Endothelial cell of hepatic sinusoid (primary cell): Measurements from ENCODE around the gene PRKG1.

Experiments used
- in situ Hi-C: cut with HindIII; loops from 2 replicates; pipeline ENCODE4 v1.10.0; 2017; ENCODE audit warnings: low sequenced_read_pairs

The PRKG1 gene

DNA sequence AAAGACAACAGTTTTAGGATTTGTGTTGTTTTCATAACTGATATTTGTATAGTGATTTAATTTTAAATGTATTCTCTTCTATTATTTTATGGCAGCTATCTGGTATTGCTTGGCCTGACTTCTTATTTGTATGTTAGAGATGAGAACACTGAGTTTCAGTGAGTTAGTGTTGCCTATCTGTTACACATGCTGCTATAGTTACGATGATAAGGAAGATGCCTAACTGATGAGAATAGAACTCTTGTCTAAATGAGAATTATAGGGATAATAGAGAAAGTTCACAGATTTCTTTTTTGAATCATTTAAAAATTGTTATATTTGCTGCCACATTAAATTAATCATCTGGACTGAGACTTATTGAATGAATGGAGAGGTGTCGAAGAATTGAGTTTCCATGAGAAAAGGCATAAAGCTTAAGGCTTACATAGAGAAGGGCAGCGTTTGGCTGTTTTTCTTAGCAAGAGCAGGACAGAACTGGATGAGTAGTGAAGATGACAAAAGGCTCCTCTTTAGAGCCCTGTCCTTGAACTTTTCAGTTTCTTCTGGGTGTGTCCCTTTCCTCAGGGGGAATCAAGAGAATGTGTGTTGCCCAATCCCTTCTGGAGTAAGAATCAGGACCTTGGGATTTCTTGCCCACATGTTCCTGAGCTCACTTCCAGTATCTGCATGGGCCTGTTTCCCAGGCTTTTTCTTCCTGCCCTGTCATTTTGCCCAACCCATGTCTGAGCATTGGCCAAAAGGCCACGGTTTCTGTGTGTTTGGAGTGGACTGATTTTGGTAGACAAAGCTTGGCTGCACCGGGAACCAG is 820.7 kb downstream of the PRKG1 start:
- in situ Hi-C loops, result no loop called here

DNA sequence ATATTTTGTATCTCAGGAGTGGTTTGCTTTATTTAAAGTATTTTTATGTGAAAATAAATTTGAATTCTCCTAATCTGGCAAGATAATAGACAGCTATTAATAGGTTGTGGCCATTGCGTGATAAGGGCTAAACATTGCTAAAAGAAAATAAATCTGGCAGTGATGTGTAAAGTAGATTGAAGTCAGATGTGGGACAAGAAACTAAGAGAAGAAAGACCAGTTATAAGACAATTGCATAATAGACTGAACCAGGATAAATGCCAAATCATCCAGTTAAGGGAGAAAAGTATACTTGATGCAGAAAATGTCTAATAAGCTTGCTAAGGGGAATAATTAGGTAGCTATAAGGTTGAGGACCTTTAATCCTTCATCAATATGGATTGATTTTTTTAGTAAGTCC is 822.6 kb downstream of the PRKG1 start:
- in situ Hi-C loops, result no loop called here

DNA sequence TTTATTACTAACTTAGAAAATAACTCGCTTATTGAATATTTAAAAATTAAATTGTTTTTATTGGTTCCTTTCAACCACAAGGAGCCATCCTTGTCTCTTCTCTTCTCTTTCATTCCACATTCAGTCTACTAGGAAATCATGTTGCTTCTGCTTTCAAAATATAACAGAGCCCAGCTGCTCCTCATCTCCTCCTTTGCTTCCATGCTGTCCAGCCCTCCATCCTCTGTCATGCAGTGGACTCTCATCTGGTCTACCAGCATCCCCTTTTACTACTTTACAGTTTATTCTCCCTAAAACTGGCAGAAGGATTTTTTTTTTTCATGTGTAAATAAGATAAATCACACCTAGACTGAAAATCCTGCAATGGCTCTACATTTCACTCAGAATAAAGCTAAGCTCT is 823.3 kb downstream of the PRKG1 start:
- in situ Hi-C loops, result no loop called here

DNA sequence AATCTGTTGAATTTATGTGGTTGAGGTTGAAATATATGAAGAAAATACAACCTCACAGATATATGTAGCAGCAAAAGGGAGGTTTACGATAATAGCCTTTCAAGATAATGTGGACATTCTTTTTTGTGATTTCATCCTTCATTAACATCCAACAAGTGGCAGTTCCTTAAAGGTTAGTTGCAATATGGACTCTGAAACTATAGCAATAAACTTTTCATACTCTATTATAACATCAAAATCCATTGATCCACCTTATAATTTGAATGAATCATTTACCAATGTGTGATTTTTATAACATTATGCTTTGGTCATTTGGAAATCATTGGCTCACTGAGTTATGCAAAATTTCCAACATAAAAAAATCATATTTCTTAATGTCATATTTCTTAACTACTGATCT is 825.9 kb downstream of the PRKG1 start:
- in situ Hi-C loops, result no loop called here

DNA sequence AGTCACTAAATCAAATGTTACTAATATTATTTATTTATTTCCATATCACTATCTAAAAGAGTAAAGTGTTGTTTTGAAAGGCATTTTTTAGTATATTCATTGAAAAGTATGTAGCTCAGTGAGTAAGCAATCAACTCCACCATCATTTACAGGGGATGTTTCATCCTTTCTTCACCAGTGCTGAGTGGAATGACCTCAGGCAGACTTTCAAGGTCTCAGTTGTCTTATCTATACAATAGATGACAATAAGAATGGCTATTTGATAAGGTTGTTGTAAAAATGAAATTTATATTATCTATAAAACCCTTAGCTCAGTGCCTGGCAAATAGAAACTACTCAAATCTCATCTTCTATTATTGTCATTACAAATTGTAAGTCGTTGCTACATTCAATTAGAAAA is 829.4 kb downstream of the PRKG1 start:
- in situ Hi-C loops, result no loop called here

DNA sequence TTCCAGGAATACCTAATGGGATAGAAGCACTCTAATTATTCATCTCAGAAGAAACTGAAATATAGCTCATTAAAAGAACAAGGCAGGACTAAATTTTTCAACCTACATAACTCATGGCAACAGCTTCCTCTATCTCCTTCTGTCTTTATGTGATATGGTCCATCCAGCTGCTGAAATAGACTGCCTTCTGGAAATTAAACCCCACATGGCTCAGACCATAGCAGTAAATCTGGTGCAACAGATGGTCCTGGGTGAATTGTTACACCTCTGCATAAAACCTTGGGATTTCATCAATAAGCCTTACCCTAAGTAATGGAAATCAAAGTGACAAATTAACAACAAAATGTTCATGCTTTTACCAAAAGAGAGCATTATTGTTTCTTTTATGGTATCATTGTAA is 830.7 kb downstream of the PRKG1 start:
- in situ Hi-C loops, result loop anchor here (5.0 kb wide), 1 partner anchor 67 kb away; no protein-coding TSS in a partner anchor

DNA sequence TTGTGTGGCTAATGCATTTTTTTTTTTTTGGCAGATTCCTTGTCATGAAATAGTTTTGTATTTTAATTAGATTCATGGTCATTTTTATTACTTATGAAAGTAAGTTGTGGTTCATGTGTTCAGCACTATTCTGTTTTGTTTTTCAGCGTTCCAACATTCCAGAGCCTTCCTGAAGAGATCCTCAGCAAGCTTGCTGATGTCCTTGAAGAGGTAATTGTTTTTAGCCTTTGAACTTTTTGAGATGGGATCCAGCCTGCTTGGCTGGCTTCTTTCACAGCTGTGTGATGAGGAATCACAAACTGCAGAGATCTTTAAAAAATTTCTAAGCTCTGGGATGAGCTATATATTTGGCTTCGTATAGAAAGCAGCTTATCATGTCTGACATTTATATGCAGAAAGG is 833.1 kb downstream of the PRKG1 start:
- in situ Hi-C loops, result loop anchor here (5.0 kb wide), 1 partner anchor 65 kb away; no protein-coding TSS in a partner anchor

DNA sequence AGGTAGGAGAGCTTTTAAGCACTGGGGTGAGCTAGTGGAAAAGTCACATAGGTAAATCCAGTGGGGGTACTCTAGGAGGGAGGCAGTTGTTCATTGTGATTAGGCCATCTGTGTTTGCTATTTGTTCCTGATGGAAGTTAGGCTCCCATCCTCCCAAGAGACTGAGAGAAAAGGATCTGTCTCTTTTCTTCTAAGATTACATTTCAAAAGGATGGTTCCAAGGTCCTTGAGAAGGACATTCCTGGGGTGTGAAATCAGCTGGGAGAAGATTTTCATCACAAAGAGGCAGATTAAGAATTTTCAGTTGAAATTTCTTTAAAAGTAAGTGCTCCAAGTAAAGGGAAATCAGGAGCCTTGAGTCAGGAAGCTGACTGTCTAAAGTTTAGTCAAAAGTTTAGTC is 835.9 kb downstream of the PRKG1 start:
- in situ Hi-C loops, result no loop called here

DNA sequence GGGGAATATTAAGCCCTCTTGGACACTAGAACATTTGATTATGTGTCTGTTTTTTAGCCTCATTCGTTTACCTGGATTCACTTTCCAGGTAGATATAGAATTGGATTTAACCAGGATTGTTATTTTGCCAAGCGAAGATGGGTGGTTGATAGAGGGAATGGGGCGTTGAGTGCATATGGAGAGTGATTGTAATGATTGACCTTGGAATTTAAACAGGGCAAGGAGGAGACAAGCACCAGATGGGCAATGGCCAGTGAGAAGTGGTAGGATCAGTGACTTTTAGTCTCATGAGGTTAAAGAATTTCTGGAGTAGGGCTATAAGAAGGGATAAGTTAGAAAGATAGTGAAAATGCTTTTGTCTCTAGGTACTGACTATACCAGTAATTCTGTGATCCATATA is 836.3 kb downstream of the PRKG1 start:
- in situ Hi-C loops, result no loop called here

DNA sequence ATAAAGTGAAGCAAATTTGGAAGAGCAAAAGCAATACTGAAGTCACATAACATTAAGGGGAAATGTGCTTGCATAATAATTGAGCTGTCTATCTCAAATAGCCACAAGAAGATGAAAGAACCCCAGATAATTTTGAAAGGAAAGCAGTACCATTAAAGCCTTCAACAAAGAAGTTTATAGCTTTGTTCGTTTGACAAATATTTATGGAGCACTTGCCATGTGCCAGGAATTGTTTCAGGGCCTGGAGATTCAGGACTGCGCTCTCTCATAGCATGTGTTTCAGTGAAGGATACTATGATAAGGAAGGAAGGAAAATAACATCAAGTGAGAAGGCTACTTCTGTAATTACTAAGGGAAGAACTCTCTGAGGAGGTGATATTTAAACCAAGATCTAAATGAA is 837.4 kb downstream of the PRKG1 start:
- in situ Hi-C loops, result no loop called here

DNA sequence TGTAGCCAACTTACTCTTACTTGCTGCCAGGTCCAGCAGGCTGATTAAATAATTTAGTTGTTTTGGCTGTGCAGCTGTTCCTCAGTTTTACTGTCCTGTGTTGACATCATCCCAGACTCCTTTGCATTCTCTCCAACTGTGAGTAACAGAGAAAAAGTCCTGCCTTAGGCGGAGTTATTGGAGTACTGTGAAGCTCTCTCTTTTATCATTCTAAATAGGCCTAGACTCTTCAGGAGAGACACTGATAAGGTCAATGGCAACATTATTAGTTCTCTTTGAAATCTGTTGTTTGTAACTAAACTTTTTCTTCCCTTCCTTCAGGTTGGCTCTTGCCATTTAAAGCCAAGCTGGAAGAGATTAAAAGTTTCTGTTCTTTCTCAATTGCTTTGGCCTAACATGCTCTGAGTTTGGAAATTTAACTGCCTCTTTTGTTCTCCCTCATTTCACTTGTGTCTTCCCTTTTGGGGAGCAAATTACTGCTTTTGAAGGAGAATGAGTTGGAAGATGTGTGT is 840.8 kb downstream of the PRKG1 start:
- in situ Hi-C loops, result no loop called here

DNA sequence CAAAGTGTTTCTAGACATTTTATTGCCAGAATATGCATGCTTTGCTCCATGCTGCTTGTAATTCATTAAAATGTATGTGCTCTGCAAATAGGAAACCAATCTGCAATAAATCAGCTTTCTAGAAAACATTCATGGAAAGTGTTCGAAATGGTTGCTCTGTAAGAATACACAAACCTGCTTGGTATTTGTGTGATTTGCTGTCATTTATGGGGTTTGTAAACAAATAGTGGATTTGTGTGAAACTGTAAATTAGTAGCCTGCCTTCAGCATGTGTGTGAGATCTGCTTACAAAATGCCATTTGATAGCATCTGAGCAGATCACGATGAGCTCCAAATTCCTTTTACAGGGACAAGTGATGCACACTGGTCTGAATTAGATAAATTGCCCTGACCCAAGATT is 844.2 kb downstream of the PRKG1 start:
- in situ Hi-C loops, result no loop called here

DNA sequence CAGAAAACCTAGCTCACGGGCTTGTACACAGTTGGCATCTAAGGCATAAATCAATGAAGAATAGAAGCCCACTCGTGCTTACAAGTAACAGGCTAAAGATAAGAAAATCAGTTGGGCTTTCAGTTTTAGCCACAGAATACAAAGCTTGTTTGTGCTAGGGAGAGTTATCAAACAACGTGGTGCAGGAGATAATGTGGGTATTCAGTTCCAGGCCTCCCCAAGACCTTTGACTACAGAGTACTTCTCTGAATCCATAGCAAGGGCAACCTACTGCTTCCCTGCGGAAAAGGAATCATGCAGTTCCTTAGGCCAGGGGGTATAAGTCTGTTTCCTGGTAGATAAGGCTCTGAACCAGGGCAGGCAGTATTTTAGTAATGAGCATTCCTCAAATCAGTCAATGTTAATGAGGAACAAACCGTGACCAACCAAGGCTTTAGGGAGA is 844.6 kb downstream of the PRKG1 start:
- in situ Hi-C loops, result no loop called here

DNA sequence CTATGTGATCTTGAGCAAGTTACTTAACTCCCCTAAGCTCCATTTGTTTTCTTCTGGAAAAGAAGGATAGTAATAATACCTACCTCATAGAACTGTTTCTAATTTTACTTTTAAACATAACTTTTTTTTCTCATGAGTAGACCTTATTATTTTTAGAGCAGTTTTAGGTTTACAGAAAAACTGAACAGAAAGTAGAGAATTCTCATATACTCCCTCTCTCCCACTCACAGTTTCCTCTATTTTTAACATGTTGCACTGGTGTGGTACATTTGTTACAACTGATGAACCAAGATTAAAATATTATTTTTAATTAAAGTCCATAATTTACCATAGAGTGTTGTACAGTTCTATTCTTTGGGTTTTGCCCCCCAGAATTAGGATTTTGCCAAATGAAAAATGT is 846.4 kb downstream of the PRKG1 start:
- in situ Hi-C loops, result no loop called here

DNA sequence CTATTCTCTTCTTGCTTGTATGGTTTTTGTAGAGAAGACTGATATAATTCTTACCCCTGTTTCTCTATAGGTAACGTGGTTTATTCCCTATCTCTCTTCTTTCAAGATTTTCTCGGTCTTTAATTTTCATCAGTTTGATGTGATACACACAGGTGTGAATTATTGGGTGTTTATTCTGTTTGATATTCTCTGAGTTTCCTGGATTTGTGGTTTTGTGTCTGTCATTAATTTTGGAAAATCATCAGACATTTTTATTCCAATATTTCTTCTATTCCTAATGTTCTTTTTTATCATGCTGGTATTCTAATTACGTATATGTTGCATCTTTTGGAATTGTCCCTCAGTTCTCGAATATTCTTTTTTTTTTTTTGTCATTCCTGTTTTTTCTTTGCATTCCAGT is 850.1 kb downstream of the PRKG1 start:
- in situ Hi-C loops, result no loop called here

DNA sequence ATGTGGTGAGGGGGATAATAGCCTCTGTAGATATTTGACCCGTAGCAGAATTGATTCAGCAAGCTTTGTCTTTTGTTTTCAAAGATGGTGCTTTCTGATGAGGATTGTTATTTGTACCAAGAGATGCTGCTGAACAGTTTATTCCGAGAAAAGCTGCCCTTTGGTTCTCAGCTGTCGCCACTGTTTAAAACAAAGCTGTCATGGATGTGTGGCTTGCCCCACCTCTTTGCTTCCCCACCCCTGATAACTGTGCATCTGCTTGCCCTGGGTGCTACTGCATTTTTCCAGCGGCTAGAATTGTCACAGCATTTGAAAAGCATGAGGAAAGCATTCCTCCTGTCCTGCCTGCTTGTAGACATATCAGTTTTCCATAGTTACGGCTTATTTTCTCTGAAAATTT is 852.0 kb downstream of the PRKG1 start:
- in situ Hi-C loops, result no loop called here

DNA sequence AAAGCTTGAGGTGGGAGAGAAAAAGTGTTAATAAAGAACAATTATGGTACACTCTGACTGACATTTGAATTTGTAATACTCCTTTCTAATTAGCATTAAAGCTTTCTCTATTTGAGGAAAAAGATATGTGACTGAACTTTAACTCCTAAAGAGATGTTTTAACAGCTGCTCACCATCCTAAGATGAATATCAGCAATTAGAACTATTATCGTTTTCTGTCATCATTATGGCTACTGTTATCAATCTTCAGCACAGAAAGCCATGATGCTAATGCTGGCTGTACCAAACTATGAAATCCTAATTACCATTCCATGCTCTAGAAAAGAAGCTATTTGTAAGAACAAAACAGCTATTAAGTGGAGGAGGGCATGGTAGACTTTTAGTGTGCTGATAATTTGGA is 853.9 kb downstream of the PRKG1 start:
- in situ Hi-C loops, result no loop called here

DNA sequence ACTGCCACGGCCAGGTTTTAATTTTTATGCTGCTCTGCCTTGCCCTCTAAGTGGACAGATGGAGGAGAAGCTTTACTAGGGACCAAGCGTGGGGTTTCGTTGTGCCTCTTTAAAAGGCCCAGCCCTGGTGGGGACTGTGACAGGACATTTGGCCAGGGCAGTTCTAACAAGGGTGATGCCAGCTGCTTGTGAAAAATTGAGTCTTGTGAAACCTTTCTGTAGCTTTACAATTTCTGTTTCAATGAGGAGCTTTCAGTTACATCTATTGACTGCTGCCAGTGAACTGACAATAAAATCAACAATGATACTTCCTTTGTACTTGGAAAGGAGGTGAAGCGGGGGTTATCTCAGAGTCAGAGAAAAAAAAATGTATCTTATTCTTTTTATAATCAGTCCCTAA is 858.2 kb downstream of the PRKG1 start:
- in situ Hi-C loops, result no loop called here

DNA sequence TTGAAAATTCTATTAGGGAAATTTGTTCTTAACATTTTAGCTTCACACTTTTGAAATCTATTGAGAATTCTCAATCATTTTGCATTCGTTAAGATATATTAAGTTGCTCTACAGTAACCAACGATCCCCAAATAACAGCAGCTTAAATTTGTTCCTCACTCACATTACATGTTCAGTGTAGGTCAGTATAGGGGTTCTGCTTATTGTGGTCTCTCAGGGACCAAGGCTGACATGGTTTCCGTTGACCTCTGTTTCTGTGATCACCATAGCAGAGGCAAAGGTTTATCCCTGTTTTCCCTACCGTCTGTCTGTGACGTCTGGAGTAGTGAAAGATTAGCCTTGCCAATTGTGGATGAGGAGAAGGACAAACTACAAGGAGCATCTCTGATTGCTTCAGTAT is 860.1 kb downstream of the PRKG1 start:
- in situ Hi-C loops, result no loop called here

DNA sequence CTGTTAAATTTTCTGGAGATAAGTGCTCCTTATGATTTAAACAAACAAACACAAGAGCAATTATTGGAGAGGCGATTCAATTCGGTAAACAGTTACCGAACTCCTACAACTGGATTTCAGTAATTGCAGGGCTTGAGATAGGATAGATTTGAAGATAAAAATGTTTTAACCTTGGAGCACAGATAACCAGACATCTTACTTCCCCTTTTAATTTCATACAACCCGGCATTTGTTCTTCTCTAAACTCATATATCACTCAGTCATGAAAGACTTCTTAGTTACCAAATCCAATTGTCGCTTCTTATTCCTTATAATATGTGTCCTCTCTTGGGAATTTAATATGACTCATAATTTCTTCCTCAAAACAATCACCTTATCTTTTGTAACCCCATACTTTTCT is 861.1 kb downstream of the PRKG1 start:
- in situ Hi-C loops, result no loop called here

DNA sequence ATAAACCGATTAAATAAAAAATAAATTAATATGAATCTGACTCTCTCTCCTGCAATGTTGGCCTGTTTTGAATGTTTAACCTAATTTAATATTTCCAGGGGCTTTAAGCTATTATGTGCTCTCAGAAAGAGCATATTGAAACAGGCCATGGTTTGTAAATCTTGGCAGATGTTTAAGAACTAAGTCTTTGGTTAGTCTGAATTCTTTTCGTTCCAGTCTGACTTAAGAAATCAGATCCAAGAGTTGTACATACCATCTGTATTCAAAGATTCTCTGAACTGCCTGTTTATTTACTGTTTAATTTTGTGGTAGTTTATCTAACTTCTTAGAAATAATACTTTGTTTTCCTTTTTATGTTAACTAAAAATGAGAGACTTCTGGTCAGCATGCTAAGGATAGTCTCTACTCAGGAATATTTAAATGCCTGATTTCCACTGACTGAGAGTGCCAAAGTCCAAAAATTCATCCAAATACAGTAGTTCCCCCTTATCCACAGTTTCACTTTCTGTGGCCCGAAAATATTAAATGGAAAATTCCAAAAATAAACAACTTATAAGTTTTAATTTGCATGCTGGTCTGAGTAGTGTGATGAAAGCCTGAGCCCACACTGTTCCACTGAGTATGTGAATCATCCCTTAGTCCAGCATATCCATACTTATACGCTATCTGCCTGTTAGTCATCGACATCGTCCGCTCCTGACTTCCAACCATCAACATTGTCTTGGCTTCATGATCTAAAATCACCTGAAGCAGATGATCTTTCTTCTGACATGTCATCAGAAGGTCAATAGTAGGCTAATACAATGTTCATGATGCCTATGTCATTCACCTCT is 863.2 kb downstream of the PRKG1 start:
- in situ Hi-C loops, result no loop called here
